HFFc6 (cell line): ENCODE results near the gene CHRM4. TPM values are rescaled to one million over a fixed set of nuclear protein-coding genes. Genes with fewer than 3 reads are reported as not detected.

ENCODE experiments used
- DNase-seq: peaks from one replicate; pipeline ENCODE4 v3.0.0-alpha.2; 2018
- H3K27ac Mint-ChIP-seq: 2 replicates; pipeline ENCODE4 v1.8.0; 2020; ENCODE audit warnings: mild to moderate bottlenecking, mixed read lengths
- H3K27me3 Mint-ChIP-seq: 2 replicates; pipeline ENCODE4 v1.8.0; 2021; ENCODE audit warnings: mild to moderate bottlenecking, moderate library complexity, mixed read lengths; ENCODE audit not compliant: insufficient read depth
- H3K36me3 Mint-ChIP-seq: 2 replicates; pipeline ENCODE4 v1.8.0; 2021; ENCODE audit warnings: low read depth, mixed read lengths
- H3K4me1 Mint-ChIP-seq: 2 replicates; pipeline ENCODE4 v1.8.0; 2020; ENCODE audit warnings: low read depth, mixed read lengths
- H3K4me3 Mint-ChIP-seq: 2 replicates; pipeline ENCODE4 v1.8.0; 2020; ENCODE audit warnings: mild to moderate bottlenecking, moderate library complexity, mixed read lengths
- H3K9me3 Mint-ChIP-seq: 2 replicates; pipeline ENCODE4 v1.8.0; 2020; ENCODE audit warnings: mild to moderate bottlenecking, mixed read lengths
- CTCF ChIP-seq: fragments of 200-600 bp; sonication (generic); IDR thresholded peaks from 2 replicates; pipeline ENCODE4 v1.5.0; 2021; ENCODE audit warnings: antibody characterized with exemption, mild to moderate bottlenecking
- total RNA-seq, 6 experiments: library from RNA; stranded (reverse); fragmentation: NEBNext Ultra II Directional; extraction: Animal tissue kit (Norgen Biotek cat#: 25700); gene quantifications; 2 replicates in 1 of 6; 3 replicates in 5 of 6; pipeline ENCODE4 v1.2.3, GENCODE V29; 2021

CHRM4 gene
- total RNA-seq, 6 experiments from 2014 or later: not detected

- Mint-ChIP-seq H3K27me3 (peaks cover 21% of the 10 kb centered on the region), H3K36me3 (peaks cover 14% of the 10 kb centered on the region), H3K4me1 (peaks cover 19% of the 10 kb centered on the region), H3K9me3 (no peaks in the 10 kb centered on the region), H3K4me3 (peak overlapping the region; percentile 64), H3K27ac (no peak overlapping the region)
- peak; percentile 58 for DNase-seq
- no peak for TF ChIP-seq CTCF
Measured at GRCh38 chr11:46392421-46393230, 1.1 kb upstream of the CHRM4 start.

- TF ChIP-seq CTCF: no peak
- Mint-ChIP-seq H3K36me3 (peaks cover under 1% of the 10 kb centered on the region; the same call in 1 of the 2 replicates), H3K4me1 (peaks cover 28% of the 10 kb centered on the region), H3K9me3 (no peaks in the 10 kb centered on the region), H3K27me3 (peaks cover 23% of the 10 kb centered on the region), H3K27ac (no peak overlapping the region), H3K4me3 (no peak overlapping the region)
- DNase-seq: no peak
Measured at GRCh38 chr11:46391186-46391577, 394 bp downstream of the CHRM4 start.

- H3K4me3 Mint-ChIP-seq: peak overlapping the region; percentile 80
- H3K9me3 Mint-ChIP-seq: no peaks in the 10 kb centered on the region
- no peaks in the 10 kb centered on the region; the same call in 1 of the 2 replicates for H3K36me3 Mint-ChIP-seq
- peaks cover 32% of the 10 kb centered on the region for H3K4me1 Mint-ChIP-seq
- H3K27me3 Mint-ChIP-seq: peaks cover 23% of the 10 kb centered on the region
- DNase-seq: no peak
- no peak for TF ChIP-seq CTCF
- H3K27ac Mint-ChIP-seq: no peak overlapping the region
Measured at GRCh38 chr11:46390331-46391171, 1.0 kb downstream of the CHRM4 start.

- H3K27me3 Mint-ChIP-seq: peaks cover 23% of the 10 kb centered on the region
- peak; percentile 92 for TF ChIP-seq CTCF
- H3K9me3 Mint-ChIP-seq: no peaks in the 10 kb centered on the region
- peaks cover 32% of the 10 kb centered on the region for H3K4me1 Mint-ChIP-seq
- no peak overlapping the region for H3K27ac Mint-ChIP-seq
- peak overlapping the region; percentile 80 for H3K4me3 Mint-ChIP-seq
- DNase-seq: peak; percentile 51
- no peaks in the 10 kb centered on the region; the same call in 1 of the 2 replicates for H3K36me3 Mint-ChIP-seq
Measured at GRCh38 chr11:46389450-46390330, 1.9 kb downstream of the CHRM4 start.
